Cardiac fibroblast (primary cell): Measurements from ENCODE around the gene AQP11.

Experiments used
- DNase-seq, 2 donors: peaks; one replicate each; pipeline versions ENCODE4 v3.0.0 to v3.0.0-alpha.2; 2010; ENCODE audit warnings: low read depth in 2 of 2
- H3K4me3 ChIP-seq, 2 donors: replicated peaks in 1 of 2; 1 replicate in 1 of 2; 2 replicates in 1 of 2; pipeline ENCODE4 v1.5.1; 2011; ENCODE audit warnings: low read depth in 2 of 2, low read length in 2 of 2, mild to moderate bottlenecking in 2 of 2, moderate library complexity in 1 of 2
- CTCF ChIP-seq: IDR thresholded peaks from one replicate; pipeline ENCODE4 v1.5.1; 2011; ENCODE audit warnings: low read depth, mild to moderate bottlenecking, low read length, inconsistent platforms

Gene AQP11

GRCh38 chr11:77642228-77642627 lies 52.5 kb downstream of the AQP11 start:
- no peak for TF ChIP-seq CTCF
- no peak for DNase-seq
- H3K4me3 ChIP-seq = no peak overlapping the region

GRCh38 chr11:77644887-77645286 lies 55.1 kb downstream of the AQP11 start:
- no peak for DNase-seq
- no peak for TF ChIP-seq CTCF
- H3K4me3 ChIP-seq = no peak overlapping the region

GRCh38 chr11:77647654-77648305 lies 58.0 kb downstream of the AQP11 start:
- H3K4me3 ChIP-seq = no peak overlapping the region
- TF ChIP-seq CTCF = no peak
- peak in 1 of 2 donors; percentile 37 for DNase-seq

- DNase-seq = no peak
- no peak for TF ChIP-seq CTCF
- H3K4me3 ChIP-seq = no peak overlapping the region
Observed at GRCh38 chr11:77650123-77650522, 60.4 kb downstream of the AQP11 start.

- no peak for DNase-seq
- no peak overlapping the region for H3K4me3 ChIP-seq
- no peak for TF ChIP-seq CTCF
Observed at GRCh38 chr11:77654770-77655434, 65.1 kb downstream of the AQP11 start.

GRCh38 chr11:77656362-77656761 lies 66.6 kb downstream of the AQP11 start:
- TF ChIP-seq CTCF = no peak
- DNase-seq = no peak
- H3K4me3 ChIP-seq = no peak overlapping the region
